Neural progenitor cell (in vitro differentiated cells): ENCODE results near the gene DAP3.

ENCODE experiments used
- EZH2 ChIP-seq: fragments of 200-600 bp; sonication (generic); IDR thresholded peaks from 2 replicates; pipeline ENCODE4 v1.6.1; 2017; ENCODE audit warnings: antibody characterized with exemption, mild to moderate bottlenecking, moderate library complexity
- EZH2phosphoT487 ChIP-seq: fragments of 200-600 bp; sonication (generic); IDR thresholded peaks from 2 replicates; pipeline ENCODE4 v1.6.1; 2017; ENCODE audit warnings: antibody characterized with exemption
- TF ChIP-seq, protein P1 (sequence below): fragments of 200-600 bp; sonication (generic); IDR thresholded peaks from 2 replicates; pipeline ENCODE4 v1.5.1; 2017; ENCODE audit warnings: antibody characterized with exemption, mild to moderate bottlenecking

DNA sequence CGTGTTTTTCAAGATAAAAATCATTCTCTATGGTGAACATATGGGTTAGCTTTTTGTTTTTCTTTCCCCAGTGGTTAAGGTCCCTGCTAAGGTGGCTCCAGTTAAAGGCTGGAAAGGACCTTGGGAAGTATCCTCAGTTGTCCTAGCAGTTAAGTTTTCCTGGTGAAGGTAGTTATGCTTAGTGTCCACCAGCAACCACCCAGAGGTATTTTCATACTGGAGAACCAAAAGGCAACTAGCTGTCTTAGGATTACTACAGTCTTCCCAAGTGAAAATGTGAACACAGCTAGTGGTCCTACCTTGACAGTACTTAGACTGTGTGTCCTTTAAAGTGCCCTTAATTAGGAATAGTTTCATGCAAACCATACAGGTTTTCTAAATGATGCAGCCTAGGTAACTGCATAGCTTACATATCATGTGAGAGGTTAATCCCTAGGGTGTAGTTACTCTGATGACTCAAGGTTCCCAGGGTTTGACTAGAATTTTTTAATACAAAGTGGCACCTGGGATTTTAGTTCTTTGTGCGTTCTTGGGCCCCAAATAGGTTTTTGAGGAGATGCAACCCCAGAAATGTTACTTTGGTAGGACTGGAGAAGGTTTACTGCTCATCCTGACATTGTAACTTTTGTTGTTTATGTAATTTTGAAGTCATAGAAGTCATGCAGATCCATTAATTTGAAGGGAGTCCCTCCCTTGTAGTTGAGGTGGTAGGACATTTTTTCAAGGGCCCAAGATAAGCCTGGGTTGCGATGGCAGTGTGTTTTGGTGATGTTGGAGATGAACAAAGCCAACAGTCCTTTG is 36.8 kb upstream of the DAP3 start:
- TF ChIP-seq, protein P1, sequence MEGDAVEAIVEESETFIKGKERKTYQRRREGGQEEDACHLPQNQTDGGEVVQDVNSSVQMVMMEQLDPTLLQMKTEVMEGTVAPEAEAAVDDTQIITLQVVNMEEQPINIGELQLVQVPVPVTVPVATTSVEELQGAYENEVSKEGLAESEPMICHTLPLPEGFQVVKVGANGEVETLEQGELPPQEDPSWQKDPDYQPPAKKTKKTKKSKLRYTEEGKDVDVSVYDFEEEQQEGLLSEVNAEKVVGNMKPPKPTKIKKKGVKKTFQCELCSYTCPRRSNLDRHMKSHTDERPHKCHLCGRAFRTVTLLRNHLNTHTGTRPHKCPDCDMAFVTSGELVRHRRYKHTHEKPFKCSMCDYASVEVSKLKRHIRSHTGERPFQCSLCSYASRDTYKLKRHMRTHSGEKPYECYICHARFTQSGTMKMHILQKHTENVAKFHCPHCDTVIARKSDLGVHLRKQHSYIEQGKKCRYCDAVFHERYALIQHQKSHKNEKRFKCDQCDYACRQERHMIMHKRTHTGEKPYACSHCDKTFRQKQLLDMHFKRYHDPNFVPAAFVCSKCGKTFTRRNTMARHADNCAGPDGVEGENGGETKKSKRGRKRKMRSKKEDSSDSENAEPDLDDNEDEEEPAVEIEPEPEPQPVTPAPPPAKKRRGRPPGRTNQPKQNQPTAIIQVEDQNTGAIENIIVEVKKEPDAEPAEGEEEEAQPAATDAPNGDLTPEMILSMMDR: no peak
- TF ChIP-seq EZH2 (no peak), EZH2phosphoT487 (no peak)
